Endodermal cell (in vitro differentiated cells): Measurements from ENCODE around the gene NINJ2. TPM values are rescaled to one million over a fixed set of nuclear protein-coding genes. Genes with fewer than 3 reads are reported as not detected.

ENCODE experiments used
- DNase-seq: peaks from one replicate; pipeline ENCODE4 v3.0.0-alpha.2; 2017
- H3K27ac ChIP-seq: 2 replicates; pipeline ENCODE4 v1.5.1; 2013; ENCODE audit warnings: mild to moderate bottlenecking, low read depth, low read length, moderate library complexity
- H3K27me3 ChIP-seq: 2 replicates; pipeline ENCODE4 v1.6.1; 2013; ENCODE audit warnings: mild to moderate bottlenecking, low read length, moderate library complexity; ENCODE audit not compliant: insufficient read depth, control insufficient read depth, poor library complexity, severe bottlenecking
- H3K36me3 ChIP-seq: 2 replicates; pipeline ENCODE4 v1.7.0; 2013; ENCODE audit warnings: mild to moderate bottlenecking, low read length, moderate library complexity; ENCODE audit not compliant: control insufficient read depth, insufficient read depth
- H3K4me1 ChIP-seq: one replicate; pipeline ENCODE4 v1.7.0; 2013; ENCODE audit warnings: low read length; ENCODE audit not compliant: control insufficient read depth, insufficient read depth
- H3K4me3 ChIP-seq: 2 replicates; pipeline ENCODE4 v1.5.1; 2013; ENCODE audit warnings: mild to moderate bottlenecking, low read length, moderate library complexity
- H3K9ac ChIP-seq: 2 replicates; pipeline ENCODE4 v1.6.1; 2013; ENCODE audit warnings: mild to moderate bottlenecking, low read length, moderate library complexity; ENCODE audit not compliant: poor library complexity, severe bottlenecking; ENCODE audit errors: extremely low read depth
- H3K9me3 ChIP-seq: 2 replicates; pipeline ENCODE4 v1.6.1; 2013; ENCODE audit warnings: mild to moderate bottlenecking, low read length, moderate library complexity; ENCODE audit not compliant: control insufficient read depth
- H3K27ac Mint-ChIP-seq: 2 replicates; pipeline ENCODE4 v1.8.0; 2020; ENCODE audit warnings: mixed read lengths
- H3K27me3 Mint-ChIP-seq: 2 replicates; pipeline ENCODE4 v1.8.0; 2021; ENCODE audit warnings: mild to moderate bottlenecking, mixed read lengths; ENCODE audit not compliant: insufficient read depth
- H3K36me3 Mint-ChIP-seq: 2 replicates; pipeline ENCODE4 v1.8.0; 2020; ENCODE audit warnings: low read depth, mixed read lengths
- H3K4me1 Mint-ChIP-seq: 2 replicates; pipeline ENCODE4 v1.8.0; 2020; ENCODE audit warnings: mixed read lengths
- H3K4me3 Mint-ChIP-seq: 2 replicates; pipeline ENCODE4 v1.8.0; 2020; ENCODE audit warnings: mild to moderate bottlenecking, moderate library complexity, mixed read lengths
- H3K9me3 Mint-ChIP-seq: 2 replicates; pipeline ENCODE4 v1.8.0; 2020; ENCODE audit warnings: mild to moderate bottlenecking, mixed read lengths
- WGBS, 2 experiments: methylation state at CpG; one replicate each; pipeline versions ENCODE4 v1.1.5 to v1.1.7; 2013; ENCODE audit warnings: missing lambda C conversion rate in 2 of 2, mixed read lengths in 1 of 2; ENCODE audit not compliant: insufficient coverage in 1 of 2, insufficient read length in 1 of 2; 5-methylcytosine and 5-hydroxymethylcytosine counted together
- total RNA-seq, 2 donors: library from RNA; stranded (reverse); fragmentation: NEBNext Ultra II Directional in 1 of 2; extraction: Animal tissue kit (Norgen Biotek cat#: 25700) in 1 of 2; gene quantifications; 2 replicates in 1 of 2; 3 replicates in 1 of 2; pipeline ENCODE4 v1.2.1, GENCODE V29; 2021
- TF ChIP-seq, protein P1 (sequence below): fragments of 200-600 bp; sonication (generic); conservative IDR thresholded peaks from 2 replicates; pipeline ENCODE4 v1.5.0; 2021; ENCODE audit warnings: antibody characterized with exemption, mild to moderate bottlenecking

The NINJ2 gene
- total RNA-seq, 2 donors from 2014 or later: 0.73 to 5.1 TPM

GRCh38 chr12:581746-582145, 81.5 kb downstream of the NINJ2 start:
- no peaks in the 10 kb centered on the region for H3K9me3 Mint-ChIP-seq
- H3K36me3 Mint-ChIP-seq: no peaks in the 10 kb centered on the region
- H3K9ac ChIP-seq: no peak overlapping the region
- no peaks in the 10 kb centered on the region for H3K9me3 ChIP-seq
- 95 to 96% methylated on average over 6 to 9 of the region's 9 CpGs for WGBS, 2 experiments
- TF ChIP-seq, protein P1, sequence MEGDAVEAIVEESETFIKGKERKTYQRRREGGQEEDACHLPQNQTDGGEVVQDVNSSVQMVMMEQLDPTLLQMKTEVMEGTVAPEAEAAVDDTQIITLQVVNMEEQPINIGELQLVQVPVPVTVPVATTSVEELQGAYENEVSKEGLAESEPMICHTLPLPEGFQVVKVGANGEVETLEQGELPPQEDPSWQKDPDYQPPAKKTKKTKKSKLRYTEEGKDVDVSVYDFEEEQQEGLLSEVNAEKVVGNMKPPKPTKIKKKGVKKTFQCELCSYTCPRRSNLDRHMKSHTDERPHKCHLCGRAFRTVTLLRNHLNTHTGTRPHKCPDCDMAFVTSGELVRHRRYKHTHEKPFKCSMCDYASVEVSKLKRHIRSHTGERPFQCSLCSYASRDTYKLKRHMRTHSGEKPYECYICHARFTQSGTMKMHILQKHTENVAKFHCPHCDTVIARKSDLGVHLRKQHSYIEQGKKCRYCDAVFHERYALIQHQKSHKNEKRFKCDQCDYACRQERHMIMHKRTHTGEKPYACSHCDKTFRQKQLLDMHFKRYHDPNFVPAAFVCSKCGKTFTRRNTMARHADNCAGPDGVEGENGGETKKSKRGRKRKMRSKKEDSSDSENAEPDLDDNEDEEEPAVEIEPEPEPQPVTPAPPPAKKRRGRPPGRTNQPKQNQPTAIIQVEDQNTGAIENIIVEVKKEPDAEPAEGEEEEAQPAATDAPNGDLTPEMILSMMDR: no peak
- H3K4me1 ChIP-seq: peaks cover 10% of the 10 kb centered on the region
- H3K36me3 ChIP-seq: no peaks in the 10 kb centered on the region
- no peak overlapping the region for H3K4me3 Mint-ChIP-seq
- H3K4me1 Mint-ChIP-seq: peaks cover 33% of the 10 kb centered on the region
- H3K27ac Mint-ChIP-seq: peak overlapping the region; percentile 28
- no peaks in the 10 kb centered on the region for H3K27me3 ChIP-seq
- peaks cover 2% of the 10 kb centered on the region for H3K27me3 Mint-ChIP-seq
- no peak overlapping the region for H3K27ac ChIP-seq
- no peak for DNase-seq
- H3K4me3 ChIP-seq: no peak overlapping the region

- WGBS, 2 experiments: 91 to 100% methylated on average over 4 to 5 of the region's 5 CpGs
- Histone ChIP-seq H3K27me3 (no peaks in the 10 kb centered on the region), H3K27ac (no peak overlapping the region), H3K36me3 (no peaks in the 10 kb centered on the region), H3K4me3 (no peak overlapping the region), H3K9ac (no peak overlapping the region), H3K9me3 (no peaks in the 10 kb centered on the region), H3K4me1 (peaks cover 10% of the 10 kb centered on the region)
- no peaks in the 10 kb centered on the region for H3K9me3 Mint-ChIP-seq
- DNase-seq: peak; percentile 62
- H3K27me3 Mint-ChIP-seq: peaks cover 4% of the 10 kb centered on the region
- TF ChIP-seq, protein P1: no peak
- peaks cover 33% of the 10 kb centered on the region for H3K4me1 Mint-ChIP-seq
- no peaks in the 10 kb centered on the region for H3K36me3 Mint-ChIP-seq
- peak overlapping the region; percentile 28 for H3K27ac Mint-ChIP-seq
- H3K4me3 Mint-ChIP-seq: no peak overlapping the region
These were observed 81.9 kb downstream of the NINJ2 start for GRCh38 chr12:581321-581720.

- peaks cover 10% of the 10 kb centered on the region for H3K4me1 ChIP-seq
- WGBS, 2 experiments: 89% methylated on average over 4 of the region's 4 CpGs; no CpG with 5 or more reads in 1 of the 2 experiments
- H3K27ac ChIP-seq: no peak overlapping the region
- H3K9me3 ChIP-seq: no peaks in the 10 kb centered on the region
- H3K27me3 ChIP-seq: no peaks in the 10 kb centered on the region
- no peak for DNase-seq
- H3K4me3 Mint-ChIP-seq: no peak overlapping the region
- TF ChIP-seq, protein P1: no peak
- H3K9ac ChIP-seq: no peak overlapping the region
- H3K36me3 ChIP-seq: no peaks in the 10 kb centered on the region
- no peak overlapping the region for H3K4me3 ChIP-seq
- H3K4me1 Mint-ChIP-seq: peaks cover 32% of the 10 kb centered on the region
- peaks cover 6% of the 10 kb centered on the region for H3K27me3 Mint-ChIP-seq
- H3K27ac Mint-ChIP-seq: no peak overlapping the region
- H3K36me3 Mint-ChIP-seq: no peaks in the 10 kb centered on the region
- H3K9me3 Mint-ChIP-seq: no peaks in the 10 kb centered on the region
These were observed 82.4 kb downstream of the NINJ2 start for GRCh38 chr12:580813-581212.
